Measurements from ENCODE around the gene PDLIM5.

DNA sequence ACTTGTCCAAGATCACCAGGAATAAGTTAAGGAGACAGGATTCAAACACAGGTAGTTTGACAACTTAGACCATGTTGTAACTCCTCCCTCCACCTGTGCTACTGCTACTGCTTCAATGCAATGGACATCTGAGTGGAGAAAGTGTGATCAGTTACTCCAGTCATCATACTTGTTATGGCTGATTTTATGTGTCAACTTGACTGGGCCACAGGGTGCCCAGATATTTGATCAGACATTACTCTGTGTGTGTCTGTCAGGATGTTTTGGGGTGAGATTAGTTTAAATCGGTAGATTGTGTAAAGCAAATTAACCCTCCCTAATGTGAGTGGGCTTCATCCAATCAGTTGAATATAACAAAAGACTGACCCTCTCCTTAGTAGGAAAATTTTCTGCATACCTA, 34.8 kb upstream of the PDLIM5 start:
- TF ChIP-seq, protein P1, sequence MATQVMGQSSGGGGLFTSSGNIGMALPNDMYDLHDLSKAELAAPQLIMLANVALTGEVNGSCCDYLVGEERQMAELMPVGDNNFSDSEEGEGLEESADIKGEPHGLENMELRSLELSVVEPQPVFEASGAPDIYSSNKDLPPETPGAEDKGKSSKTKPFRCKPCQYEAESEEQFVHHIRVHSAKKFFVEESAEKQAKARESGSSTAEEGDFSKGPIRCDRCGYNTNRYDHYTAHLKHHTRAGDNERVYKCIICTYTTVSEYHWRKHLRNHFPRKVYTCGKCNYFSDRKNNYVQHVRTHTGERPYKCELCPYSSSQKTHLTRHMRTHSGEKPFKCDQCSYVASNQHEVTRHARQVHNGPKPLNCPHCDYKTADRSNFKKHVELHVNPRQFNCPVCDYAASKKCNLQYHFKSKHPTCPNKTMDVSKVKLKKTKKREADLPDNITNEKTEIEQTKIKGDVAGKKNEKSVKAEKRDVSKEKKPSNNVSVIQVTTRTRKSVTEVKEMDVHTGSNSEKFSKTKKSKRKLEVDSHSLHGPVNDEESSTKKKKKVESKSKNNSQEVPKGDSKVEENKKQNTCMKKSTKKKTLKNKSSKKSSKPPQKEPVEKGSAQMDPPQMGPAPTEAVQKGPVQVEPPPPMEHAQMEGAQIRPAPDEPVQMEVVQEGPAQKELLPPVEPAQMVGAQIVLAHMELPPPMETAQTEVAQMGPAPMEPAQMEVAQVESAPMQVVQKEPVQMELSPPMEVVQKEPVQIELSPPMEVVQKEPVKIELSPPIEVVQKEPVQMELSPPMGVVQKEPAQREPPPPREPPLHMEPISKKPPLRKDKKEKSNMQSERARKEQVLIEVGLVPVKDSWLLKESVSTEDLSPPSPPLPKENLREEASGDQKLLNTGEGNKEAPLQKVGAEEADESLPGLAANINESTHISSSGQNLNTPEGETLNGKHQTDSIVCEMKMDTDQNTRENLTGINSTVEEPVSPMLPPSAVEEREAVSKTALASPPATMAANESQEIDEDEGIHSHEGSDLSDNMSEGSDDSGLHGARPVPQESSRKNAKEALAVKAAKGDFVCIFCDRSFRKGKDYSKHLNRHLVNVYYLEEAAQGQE (IDR thresholded peaks at IDR 0.05; ENCODE audit: insufficient read depth in 1 of 2, low read depth in 2 of 2, low read length in 1 of 2): no peak
- TF ChIP-seq, protein P2, sequence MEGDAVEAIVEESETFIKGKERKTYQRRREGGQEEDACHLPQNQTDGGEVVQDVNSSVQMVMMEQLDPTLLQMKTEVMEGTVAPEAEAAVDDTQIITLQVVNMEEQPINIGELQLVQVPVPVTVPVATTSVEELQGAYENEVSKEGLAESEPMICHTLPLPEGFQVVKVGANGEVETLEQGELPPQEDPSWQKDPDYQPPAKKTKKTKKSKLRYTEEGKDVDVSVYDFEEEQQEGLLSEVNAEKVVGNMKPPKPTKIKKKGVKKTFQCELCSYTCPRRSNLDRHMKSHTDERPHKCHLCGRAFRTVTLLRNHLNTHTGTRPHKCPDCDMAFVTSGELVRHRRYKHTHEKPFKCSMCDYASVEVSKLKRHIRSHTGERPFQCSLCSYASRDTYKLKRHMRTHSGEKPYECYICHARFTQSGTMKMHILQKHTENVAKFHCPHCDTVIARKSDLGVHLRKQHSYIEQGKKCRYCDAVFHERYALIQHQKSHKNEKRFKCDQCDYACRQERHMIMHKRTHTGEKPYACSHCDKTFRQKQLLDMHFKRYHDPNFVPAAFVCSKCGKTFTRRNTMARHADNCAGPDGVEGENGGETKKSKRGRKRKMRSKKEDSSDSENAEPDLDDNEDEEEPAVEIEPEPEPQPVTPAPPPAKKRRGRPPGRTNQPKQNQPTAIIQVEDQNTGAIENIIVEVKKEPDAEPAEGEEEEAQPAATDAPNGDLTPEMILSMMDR (IDR thresholded peaks at IDR 0.05): no peak
- TF ChIP-seq POLR2AphosphoS5 (IDR thresholded peaks at IDR 0.05; ENCODE audit: low read depth, low read length): no peak
